Myocyte (in vitro differentiated cells): ENCODE data around the gene PEAK3. TPM values are rescaled to one million over a fixed set of nuclear protein-coding genes. Genes with fewer than 3 reads are reported as not detected.
A peak's percentile ranks its signal among the peaks of the same experiment; 100 is the strongest.
"Not testable (repeated sequence)": the region's sequence is repeated elsewhere in the genome, so short reads cannot be mapped to it uniquely, and the experiment has no call there.

Experiments used
- DNase-seq: peaks from one replicate; pipeline ENCODE4 v3.0.0-alpha.2; 2012; ENCODE audit warnings: low read depth
- total RNA-seq: library from RNA; depleted of rRNA; stranded (reverse); fragments of >200 nt; gene quantifications from 2 replicates; pipeline ENCODE4 v1.2.3, GENCODE V29; 2014

Gene PEAK3
- total RNA-seq, 1 donor from 2014 or later = 0.16 TPM

DNA sequence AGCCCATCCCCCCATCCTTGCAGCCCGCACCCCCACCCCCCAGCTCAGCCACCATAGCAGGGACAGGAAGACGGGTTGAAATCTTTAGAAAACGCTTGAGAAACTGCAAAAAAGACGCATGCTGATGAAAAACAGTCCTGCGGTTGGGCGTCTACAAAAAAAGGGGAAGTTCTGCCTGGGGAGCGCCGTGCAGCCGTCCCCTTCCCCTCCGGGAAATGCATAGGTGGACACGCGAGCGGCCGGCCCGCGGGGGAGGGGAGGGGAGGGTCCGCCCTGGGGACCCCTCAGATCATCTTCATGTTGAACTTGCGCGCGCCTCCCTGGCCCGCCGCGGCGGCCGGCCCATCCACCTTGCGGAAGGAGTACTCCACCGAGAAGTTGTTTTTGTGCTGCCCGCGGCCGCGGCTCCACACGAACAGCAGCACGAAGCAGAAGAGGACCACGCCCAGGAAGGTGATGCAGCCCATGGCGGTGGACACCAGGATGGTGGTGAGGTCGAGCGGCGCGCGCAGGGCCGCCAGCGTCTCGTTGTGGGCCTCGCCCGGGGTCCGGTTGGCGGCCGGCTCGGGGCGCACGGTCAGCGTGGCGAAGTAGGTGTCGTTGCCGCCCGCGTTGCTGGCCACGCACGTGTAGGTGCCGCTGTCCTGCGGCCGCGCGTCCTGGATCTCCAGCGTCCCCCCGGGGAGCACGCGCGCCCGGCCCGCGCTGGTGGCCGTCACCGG lies 7.9 kb upstream of the PEAK3 start:
- DNase-seq = no peak

- no peak for DNase-seq
These were observed 7.1 kb upstream of the PEAK3 start for GRCh38 chr19:2288818-2289713.

GRCh38 chr19:2288338-2288817 lies 6.4 kb upstream of the PEAK3 start:
- no peak for DNase-seq

- no peak for DNase-seq
These were observed 5.8 kb upstream of the PEAK3 start for GRCh38 chr19:2287585-2288337.

DNA sequence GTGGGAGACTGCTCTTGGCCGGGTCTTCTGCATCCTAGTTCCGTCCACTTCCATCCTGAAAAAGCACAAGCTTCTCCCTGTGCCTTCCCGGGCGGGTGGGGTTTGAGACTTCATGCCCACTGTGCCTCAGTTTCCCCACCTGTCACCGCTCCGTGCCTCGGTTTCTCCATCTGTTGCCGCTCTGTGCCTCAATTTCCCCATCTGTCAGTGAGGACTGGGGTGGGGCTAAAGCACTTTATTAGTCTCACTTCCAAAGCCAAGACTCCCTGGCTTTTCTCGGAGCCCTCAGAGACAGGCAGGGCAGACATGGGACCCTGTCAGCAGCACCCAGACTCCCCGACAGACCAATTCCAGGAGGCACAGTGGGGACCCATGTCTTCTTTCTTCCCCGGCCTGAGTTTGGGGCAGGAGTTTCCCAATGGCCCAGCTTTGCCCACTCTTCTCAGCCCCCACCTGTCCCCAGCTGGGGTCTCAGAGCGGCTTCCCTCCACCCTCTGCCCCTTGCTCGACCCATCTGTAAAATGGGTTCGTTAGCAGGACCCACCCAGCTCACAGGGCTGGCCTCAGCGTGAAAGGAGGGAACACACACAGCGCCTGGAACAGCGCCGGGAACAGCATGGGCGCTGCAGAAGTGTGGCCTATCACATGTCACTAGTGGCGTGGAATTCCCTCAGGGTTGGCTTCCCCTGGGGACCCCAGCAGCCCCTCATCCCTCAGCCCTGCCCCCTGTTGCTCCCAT lies 4.6 kb upstream of the PEAK3 start:
- no peak for DNase-seq

DNA sequence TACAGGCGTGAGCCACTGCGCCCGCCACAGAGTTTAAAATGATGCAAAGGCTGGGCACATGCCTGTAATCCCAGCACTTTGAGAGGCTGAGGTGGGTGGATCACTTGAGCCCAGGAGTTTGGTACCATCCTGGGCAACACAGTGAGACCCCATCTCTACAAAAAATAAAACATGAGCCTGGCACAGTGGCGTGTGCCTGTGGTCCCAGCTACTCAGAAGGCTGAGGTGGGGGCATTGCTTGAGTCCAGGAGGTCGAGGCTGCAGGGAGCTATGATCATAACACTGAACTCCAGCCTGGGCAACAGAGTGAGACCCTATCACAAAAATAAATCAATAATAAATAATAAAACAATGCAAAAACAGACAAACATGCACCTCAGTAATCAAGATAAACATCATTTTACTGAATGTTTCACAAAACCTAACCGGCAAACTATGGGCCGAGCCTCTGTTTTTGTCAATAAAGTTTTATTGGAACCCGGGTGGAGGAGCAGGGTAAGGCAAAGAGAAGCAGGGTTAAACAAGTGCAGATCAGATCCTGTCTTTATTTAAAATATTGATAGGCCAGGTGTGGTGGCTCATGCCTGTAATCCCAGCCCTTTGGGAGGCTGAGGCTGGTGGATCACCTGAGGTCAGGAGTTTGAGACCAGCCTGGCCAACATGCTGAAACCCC lies 2.0 kb upstream of the PEAK3 start:
- no peak for DNase-seq

DNA sequence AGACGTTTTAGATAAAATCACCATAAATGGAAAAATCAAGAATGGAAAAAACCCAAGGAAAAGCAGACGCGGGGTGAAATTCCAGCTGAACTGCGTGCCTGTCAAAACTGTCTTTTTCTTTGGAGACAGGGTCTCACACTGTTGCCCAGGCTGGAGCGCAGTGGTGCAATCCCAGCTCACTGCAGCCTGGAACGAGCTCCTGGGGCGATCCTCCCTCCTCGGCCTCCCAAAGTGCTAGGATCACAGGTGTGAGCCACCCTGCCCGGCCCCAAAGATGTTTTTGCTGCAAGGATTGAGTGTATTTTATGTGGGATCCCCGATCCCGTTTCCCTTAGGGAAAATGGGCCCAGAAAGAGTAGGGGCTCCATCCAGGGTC lies 875 bp upstream of the PEAK3 start:
- DNase-seq = no peak

GRCh38 chr19:2281265-2282061 lies 512 bp downstream of the PEAK3 start:
- DNase-seq = not testable (repeated sequence)

DNA sequence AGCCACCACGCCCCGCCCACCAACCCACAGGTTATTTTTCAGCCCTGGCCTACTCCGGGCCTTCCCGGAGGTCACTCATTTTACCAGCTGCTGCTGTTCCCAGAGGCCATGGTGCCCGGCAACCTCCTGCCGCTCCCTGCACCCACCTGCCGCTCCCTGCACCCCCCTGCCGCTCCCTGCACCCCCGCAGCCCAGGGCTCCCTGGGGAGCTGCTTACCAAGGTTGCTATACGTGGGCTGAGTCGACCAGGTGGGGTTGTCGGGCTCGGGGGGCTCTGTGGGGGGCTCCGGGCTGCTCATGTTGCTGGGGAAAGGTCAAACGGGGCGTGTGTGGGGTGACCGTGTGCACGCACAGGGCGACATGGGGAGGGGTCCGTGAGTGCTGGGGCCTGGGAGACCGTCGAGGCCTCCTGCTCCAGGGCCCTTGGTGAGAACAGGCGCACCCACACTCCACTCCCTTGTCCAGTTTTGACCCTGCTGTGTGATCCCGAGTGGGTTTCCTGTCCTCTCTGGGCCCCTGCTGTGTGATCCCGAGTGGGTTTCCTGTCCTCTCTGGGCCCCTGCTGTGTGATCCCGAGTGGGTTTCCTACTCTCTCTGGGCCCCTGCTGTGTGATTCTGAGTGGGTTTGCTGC lies 1.2 kb downstream of the PEAK3 start:
- no peak for DNase-seq

- DNase-seq = no peak
These were observed 3.4 kb downstream of the PEAK3 start for GRCh38 chr19:2278459-2279158.

DNA sequence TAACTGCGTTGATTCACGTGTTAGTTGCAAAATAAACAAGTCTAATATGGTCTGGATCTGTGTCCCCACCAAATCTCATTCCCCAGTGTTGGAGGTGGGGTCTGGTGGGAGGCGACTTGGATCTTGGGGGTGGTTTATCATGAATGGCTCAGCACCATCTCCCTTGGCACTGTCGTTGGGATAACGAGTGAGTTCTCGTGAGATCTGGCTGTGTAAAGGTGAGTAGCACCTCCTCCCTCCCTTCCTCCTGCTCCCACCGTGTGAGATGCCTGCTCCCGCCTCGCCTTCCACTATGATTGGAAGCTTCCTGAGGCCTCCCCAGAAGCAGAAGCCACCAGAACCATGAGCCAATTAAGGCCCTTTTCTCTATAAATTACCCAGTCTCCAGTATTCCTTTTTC lies 4.8 kb downstream of the PEAK3 start:
- DNase-seq = no peak

GRCh38 chr19:2276429-2276986 lies 5.5 kb downstream of the PEAK3 start:
- DNase-seq = no peak

DNA sequence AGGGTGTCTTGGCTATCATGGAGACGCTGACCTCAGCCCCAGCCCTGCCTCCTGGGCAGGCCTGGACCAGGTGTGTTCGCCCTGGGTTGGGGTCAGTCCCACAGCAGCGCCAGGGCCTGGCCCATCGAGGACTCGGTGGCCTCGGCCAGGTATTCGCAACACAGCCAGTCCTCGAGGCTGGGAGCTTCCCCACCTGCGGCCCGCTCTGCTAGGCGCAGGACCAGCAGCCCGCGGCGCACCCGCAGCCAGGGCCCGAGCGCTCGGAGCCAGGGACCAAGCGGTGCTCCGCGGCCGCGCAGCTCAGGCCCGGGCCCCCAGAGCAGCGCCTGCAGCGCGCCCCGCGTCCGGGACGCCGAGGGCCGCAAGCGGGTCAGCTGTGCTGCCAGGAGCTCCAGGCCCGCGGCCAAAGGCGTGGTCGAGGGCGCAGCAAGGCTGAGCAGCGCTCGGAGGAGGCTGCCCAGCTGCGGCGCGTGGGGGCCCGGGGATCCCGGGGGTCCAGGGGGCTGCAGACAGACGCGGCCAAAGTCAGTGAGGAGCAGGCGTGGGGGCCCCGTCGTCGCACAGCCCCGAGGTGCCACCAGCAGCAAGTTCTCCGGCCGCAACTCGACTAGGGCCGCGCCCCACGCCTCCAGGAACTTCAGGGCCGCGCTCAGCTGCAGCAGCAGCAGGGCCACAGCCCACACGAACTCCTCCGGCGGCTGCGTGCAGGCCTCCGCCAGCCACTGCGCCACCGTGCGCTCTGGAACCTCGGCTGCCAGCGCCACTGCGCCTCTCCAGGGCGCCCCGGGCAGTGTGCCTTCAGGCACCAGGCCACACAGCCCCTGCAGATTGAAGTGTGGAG lies 6.2 kb downstream of the PEAK3 start:
- no peak for DNase-seq

GRCh38 chr19:2274931-2275535 lies 6.9 kb downstream of the PEAK3 start:
- peak; percentile 78 for DNase-seq

- DNase-seq = no peak
These were observed 7.7 kb downstream of the PEAK3 start for GRCh38 chr19:2274185-2274711.

GRCh38 chr19:2273356-2274184 lies 8.4 kb downstream of the PEAK3 start:
- peak; percentile 75 for DNase-seq
